Nephron (organoid): ENCODE data around the gene CDC42SE2.

ENCODE experiments used
- H3K27ac Mint-ChIP-seq, 3 experiments: 2 replicates each; pipeline ENCODE4 v1.8.0; 2020; ENCODE audit warnings: mixed read lengths in 3 of 3, mild to moderate bottlenecking in 2 of 3, moderate library complexity in 1 of 3
- H3K27me3 Mint-ChIP-seq: 2 replicates; pipeline ENCODE4 v1.8.0; 2021; ENCODE audit warnings: low read depth, mild to moderate bottlenecking, moderate library complexity, mixed read lengths
- H3K36me3 Mint-ChIP-seq: 2 replicates; pipeline ENCODE4 v1.8.0; 2020; ENCODE audit warnings: low read depth, mixed read lengths
- H3K4me1 Mint-ChIP-seq: 2 replicates; pipeline ENCODE4 v1.8.0; 2020; ENCODE audit warnings: mixed read lengths
- H3K4me3 Mint-ChIP-seq, 3 experiments: 2 replicates each; pipeline ENCODE4 v1.8.0; 2020; ENCODE audit warnings: mild to moderate bottlenecking in 3 of 3, mixed read lengths in 3 of 3, moderate library complexity in 2 of 3
- H3K9me3 Mint-ChIP-seq: 2 replicates; pipeline ENCODE4 v1.8.0; 2020; ENCODE audit warnings: mixed read lengths
- CTCF ChIP-seq, 3 experiments: fragments of 200-600 bp; sonication (generic); IDR thresholded peaks; one replicate each; pipeline ENCODE4 v1.5.0; 2021; ENCODE audit warnings: antibody characterized with exemption in 3 of 3; ENCODE audit not compliant: unreplicated experiment in 3 of 3

The CDC42SE2 gene

GRCh38 chr5:131363811-131364506 is 100.1 kb downstream of the CDC42SE2 start:
- no peak for TF ChIP-seq CTCF (IDR thresholded peaks at IDR 0.05; ENCODE audit: unreplicated experiment in 3 of 3)
- Mint-ChIP-seq H3K4me1 (no peaks in the 10 kb centered on the region), H3K27ac (peak overlapping the region in 1 of 3 experiments; percentile 19), H3K4me3 (no peak overlapping the region), H3K9me3 (peaks cover 3% of the 10 kb centered on the region), H3K27me3 (no peaks in the 10 kb centered on the region), H3K36me3 (peaks cover 48% of the 10 kb centered on the region)

- Mint-ChIP-seq H3K4me3 (no peak overlapping the region), H3K4me1 (no peaks in the 10 kb centered on the region), H3K27me3 (no peaks in the 10 kb centered on the region), H3K27ac (no peak overlapping the region), H3K36me3 (peaks cover 48% of the 10 kb centered on the region), H3K9me3 (peaks cover 3% of the 10 kb centered on the region)
- no peak for TF ChIP-seq CTCF (IDR thresholded peaks at IDR 0.05; ENCODE audit: unreplicated experiment in 3 of 3)
Observed at GRCh38 chr5:131364507-131365050, 100.7 kb downstream of the CDC42SE2 start.

GRCh38 chr5:131366428-131366827 is 102.6 kb downstream of the CDC42SE2 start:
- H3K27me3 Mint-ChIP-seq: no peaks in the 10 kb centered on the region
- H3K27ac Mint-ChIP-seq: no peak overlapping the region
- peaks cover 38% of the 10 kb centered on the region for H3K36me3 Mint-ChIP-seq
- TF ChIP-seq CTCF (IDR thresholded peaks at IDR 0.05; ENCODE audit: unreplicated experiment in 3 of 3): no peak
- H3K4me3 Mint-ChIP-seq: no peak overlapping the region
- H3K4me1 Mint-ChIP-seq: no peaks in the 10 kb centered on the region
- H3K9me3 Mint-ChIP-seq: peaks cover 3% of the 10 kb centered on the region

GRCh38 chr5:131367219-131367860 is 103.5 kb downstream of the CDC42SE2 start:
- no peak for TF ChIP-seq CTCF (IDR thresholded peaks at IDR 0.05; ENCODE audit: unreplicated experiment in 3 of 3)
- Mint-ChIP-seq H3K4me3 (no peak overlapping the region), H3K9me3 (peaks cover 3% of the 10 kb centered on the region), H3K4me1 (no peaks in the 10 kb centered on the region), H3K36me3 (peaks cover 30% of the 10 kb centered on the region), H3K27me3 (no peaks in the 10 kb centered on the region), H3K27ac (no peak overlapping the region)

GRCh38 chr5:131368866-131369265 is 105.0 kb downstream of the CDC42SE2 start:
- Mint-ChIP-seq H3K27ac (no peak overlapping the region), H3K27me3 (no peaks in the 10 kb centered on the region), H3K4me3 (no peak overlapping the region), H3K9me3 (peaks cover 3% of the 10 kb centered on the region), H3K4me1 (no peaks in the 10 kb centered on the region), H3K36me3 (peaks cover 29% of the 10 kb centered on the region)
- TF ChIP-seq CTCF (IDR thresholded peaks at IDR 0.05; ENCODE audit: unreplicated experiment in 3 of 3): no peak
